Right lobe of liver (tissue), 4 donors: ENCODE results near the gene CD207.

Experiments
- POLR2A ChIP-seq: fragments of 450-650 bp; IDR thresholded peaks from one replicate; pipeline ENCODE4 v1.6.1; 2017; ENCODE audit warnings: antibody characterized with exemption, mild to moderate bottlenecking
- TF ChIP-seq, protein P1 (sequence below), 4 donors: fragments of 200-600 bp in 3 of 4; fragments of 450-650 bp in 1 of 4; IDR thresholded peaks; one replicate each; pipeline versions ENCODE4 v1.5.1 to v1.8.0; 2016 to 2022; ENCODE audit warnings: antibody characterized with exemption in 4 of 4, mild to moderate bottlenecking in 2 of 4
- donor health status: DM: no; HTN: no; CAD: no.
- donor health status: DM: no; HTN: no; CAD: no.
- donor health status: DM: no; HTN: yes; CAD: no.

GRCh38 chr2:70834106-70834505 lies 1.5 kb downstream of the CD207 start:
- TF ChIP-seq, protein P1, sequence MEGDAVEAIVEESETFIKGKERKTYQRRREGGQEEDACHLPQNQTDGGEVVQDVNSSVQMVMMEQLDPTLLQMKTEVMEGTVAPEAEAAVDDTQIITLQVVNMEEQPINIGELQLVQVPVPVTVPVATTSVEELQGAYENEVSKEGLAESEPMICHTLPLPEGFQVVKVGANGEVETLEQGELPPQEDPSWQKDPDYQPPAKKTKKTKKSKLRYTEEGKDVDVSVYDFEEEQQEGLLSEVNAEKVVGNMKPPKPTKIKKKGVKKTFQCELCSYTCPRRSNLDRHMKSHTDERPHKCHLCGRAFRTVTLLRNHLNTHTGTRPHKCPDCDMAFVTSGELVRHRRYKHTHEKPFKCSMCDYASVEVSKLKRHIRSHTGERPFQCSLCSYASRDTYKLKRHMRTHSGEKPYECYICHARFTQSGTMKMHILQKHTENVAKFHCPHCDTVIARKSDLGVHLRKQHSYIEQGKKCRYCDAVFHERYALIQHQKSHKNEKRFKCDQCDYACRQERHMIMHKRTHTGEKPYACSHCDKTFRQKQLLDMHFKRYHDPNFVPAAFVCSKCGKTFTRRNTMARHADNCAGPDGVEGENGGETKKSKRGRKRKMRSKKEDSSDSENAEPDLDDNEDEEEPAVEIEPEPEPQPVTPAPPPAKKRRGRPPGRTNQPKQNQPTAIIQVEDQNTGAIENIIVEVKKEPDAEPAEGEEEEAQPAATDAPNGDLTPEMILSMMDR (IDR thresholded peaks at IDR 0.05) = no peak
- no peak for TF ChIP-seq POLR2A
